MM.1S (cell line): ENCODE data around the gene ZNF554.

Experiments
- EZH2 ChIP-seq: fragments of 300-600 bp; sonication (generic); optimal IDR thresholded peaks from 2 replicates; pipeline ENCODE3; 2017; ENCODE audit warnings: low read depth, mild to moderate bottlenecking, antibody characterized with exemption, low read length, mixed read lengths
- EZH2phosphoT487 ChIP-seq: fragments of 300-600 bp; sonication (generic); IDR thresholded peaks from 2 replicates; pipeline ENCODE4 v1.6.1; 2018; ENCODE audit warnings: antibody characterized with exemption, low read length
- TF ChIP-seq, protein P1 (sequence below): fragments of 300-600 bp; sonication (generic); IDR thresholded peaks from 2 replicates; pipeline ENCODE4 v1.5.1; 2016; ENCODE audit warnings: antibody characterized with exemption, low read length, mixed read lengths

DNA sequence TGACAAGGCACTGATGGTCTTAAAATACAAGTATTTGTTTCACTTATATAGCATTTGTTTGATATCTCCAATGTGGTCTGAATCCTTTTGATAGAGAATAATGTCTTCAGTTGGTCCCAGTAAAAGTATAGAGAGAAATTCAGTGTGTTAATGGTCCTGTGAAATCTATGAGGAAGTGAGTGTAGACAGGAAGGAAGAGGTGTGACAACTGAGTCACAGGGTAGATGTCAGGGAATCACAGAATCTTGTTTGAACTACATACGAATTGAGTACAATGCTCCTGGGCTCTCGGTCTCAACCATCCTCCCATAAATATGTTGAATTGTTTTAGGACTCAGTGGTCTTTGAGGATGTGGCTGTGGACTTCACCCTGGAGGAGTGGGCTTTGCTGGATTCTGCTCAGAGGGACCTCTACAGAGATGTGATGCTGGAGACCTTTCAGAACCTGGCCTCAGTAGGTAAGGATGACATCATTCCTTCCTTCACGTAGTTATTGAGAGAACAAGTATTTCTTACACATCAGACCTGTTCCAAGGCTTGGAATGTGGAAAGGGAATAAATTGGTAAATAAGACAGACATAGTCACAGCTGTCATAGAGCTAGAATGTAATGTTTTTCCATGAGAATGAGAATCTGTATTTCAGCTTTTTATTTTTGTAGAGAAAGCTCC is 30.7 kb downstream of the ZNF554 start:
- TF ChIP-seq, protein P1, sequence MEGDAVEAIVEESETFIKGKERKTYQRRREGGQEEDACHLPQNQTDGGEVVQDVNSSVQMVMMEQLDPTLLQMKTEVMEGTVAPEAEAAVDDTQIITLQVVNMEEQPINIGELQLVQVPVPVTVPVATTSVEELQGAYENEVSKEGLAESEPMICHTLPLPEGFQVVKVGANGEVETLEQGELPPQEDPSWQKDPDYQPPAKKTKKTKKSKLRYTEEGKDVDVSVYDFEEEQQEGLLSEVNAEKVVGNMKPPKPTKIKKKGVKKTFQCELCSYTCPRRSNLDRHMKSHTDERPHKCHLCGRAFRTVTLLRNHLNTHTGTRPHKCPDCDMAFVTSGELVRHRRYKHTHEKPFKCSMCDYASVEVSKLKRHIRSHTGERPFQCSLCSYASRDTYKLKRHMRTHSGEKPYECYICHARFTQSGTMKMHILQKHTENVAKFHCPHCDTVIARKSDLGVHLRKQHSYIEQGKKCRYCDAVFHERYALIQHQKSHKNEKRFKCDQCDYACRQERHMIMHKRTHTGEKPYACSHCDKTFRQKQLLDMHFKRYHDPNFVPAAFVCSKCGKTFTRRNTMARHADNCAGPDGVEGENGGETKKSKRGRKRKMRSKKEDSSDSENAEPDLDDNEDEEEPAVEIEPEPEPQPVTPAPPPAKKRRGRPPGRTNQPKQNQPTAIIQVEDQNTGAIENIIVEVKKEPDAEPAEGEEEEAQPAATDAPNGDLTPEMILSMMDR = no peak
- TF ChIP-seq EZH2phosphoT487 (no peak), EZH2 (no peak)
